ENCODE results near the gene TULP4.

Gene TULP4

GRCh38 chr6:158270389-158271127 is 41.7 kb upstream of the TULP4 start:
- TF ChIP-seq, protein P1, sequence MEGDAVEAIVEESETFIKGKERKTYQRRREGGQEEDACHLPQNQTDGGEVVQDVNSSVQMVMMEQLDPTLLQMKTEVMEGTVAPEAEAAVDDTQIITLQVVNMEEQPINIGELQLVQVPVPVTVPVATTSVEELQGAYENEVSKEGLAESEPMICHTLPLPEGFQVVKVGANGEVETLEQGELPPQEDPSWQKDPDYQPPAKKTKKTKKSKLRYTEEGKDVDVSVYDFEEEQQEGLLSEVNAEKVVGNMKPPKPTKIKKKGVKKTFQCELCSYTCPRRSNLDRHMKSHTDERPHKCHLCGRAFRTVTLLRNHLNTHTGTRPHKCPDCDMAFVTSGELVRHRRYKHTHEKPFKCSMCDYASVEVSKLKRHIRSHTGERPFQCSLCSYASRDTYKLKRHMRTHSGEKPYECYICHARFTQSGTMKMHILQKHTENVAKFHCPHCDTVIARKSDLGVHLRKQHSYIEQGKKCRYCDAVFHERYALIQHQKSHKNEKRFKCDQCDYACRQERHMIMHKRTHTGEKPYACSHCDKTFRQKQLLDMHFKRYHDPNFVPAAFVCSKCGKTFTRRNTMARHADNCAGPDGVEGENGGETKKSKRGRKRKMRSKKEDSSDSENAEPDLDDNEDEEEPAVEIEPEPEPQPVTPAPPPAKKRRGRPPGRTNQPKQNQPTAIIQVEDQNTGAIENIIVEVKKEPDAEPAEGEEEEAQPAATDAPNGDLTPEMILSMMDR (IDR thresholded peaks at IDR 0.05; ENCODE audit: low read depth, low read length, missing control alignments) = no peak
- no peak for DNase-seq (ENCODE audit: low read depth)
- no peak overlapping the region for H3K4me3 ChIP-seq (ENCODE audit: low read depth, low read length)

DNA sequence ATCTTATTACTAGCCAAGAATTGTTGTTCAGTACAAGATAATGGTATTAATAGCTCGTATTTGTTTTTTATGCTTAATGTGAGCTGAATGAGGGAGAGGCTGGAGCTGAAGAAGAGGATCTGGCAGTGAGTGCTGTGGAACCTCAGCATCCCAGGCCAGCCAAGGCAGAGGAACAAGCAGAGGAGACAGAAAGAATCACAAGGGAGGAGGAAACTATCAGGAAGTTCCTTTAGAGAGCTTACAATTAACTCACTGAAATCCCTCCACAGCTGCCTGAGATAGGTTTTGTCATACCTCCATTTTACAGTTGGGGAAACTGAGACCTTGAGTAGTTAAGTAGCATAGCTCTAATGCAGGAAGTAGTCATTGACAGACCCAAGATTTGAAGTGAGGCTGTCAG is 39.9 kb upstream of the TULP4 start:
- TF ChIP-seq, protein P1 (IDR thresholded peaks at IDR 0.05; ENCODE audit: low read depth, low read length, missing control alignments) = no peak
- H3K4me3 ChIP-seq (ENCODE audit: low read depth, low read length) = no peak overlapping the region
- no peak for DNase-seq (ENCODE audit: low read depth)

DNA sequence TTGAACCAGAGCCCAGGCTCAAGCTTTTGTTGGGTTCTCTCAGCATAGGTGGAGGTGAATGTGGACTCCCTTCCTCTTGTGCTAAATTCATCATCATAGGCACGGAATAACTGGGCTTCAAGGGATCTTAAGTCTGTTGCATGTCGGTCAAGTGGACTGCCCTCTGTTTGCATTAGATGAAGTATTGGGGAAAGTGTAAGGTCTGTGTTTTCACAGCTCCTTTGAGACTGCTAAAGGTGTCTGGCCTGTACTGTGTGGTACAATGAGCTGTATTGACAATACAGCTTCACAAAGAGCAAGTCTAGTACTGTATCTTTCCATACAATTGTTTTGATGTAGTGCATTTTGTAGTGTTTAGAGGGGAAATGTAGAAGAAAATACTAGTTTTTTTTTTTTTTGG is 34.3 kb upstream of the TULP4 start:
- DNase-seq (ENCODE audit: low read depth) = no peak
- H3K4me3 ChIP-seq (ENCODE audit: low read depth, low read length) = no peak overlapping the region
- TF ChIP-seq, protein P1 (IDR thresholded peaks at IDR 0.05; ENCODE audit: low read depth, low read length, missing control alignments) = no peak

DNA sequence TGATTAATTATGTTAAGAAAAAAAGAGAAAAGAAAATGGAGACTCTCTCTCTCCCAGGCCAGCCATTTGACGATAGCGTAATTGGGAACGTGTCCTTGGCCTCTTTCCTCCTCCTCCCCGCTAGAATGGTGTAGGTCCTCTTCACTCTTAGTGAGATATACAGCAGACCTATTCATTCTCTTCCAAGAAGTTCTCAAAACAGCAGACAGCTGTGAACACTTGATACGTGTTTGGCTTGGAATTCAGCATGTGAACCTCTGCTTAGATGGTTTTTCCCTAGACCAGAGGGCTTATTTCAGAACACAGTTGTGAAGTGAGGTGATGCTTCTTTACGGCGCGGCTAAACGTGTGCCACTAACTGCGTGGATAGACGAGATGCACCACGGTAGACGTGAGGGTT is 32.6 kb upstream of the TULP4 start:
- no peak overlapping the region for H3K4me3 ChIP-seq (ENCODE audit: low read depth, low read length)
- TF ChIP-seq, protein P1 (IDR thresholded peaks at IDR 0.05; ENCODE audit: low read depth, low read length, missing control alignments) = no peak
- no peak for DNase-seq (ENCODE audit: low read depth)

GRCh38 chr6:158283304-158283980 is 28.8 kb upstream of the TULP4 start:
- TF ChIP-seq, protein P1 (IDR thresholded peaks at IDR 0.05; ENCODE audit: low read depth, low read length, missing control alignments) = no peak
- peak overlapping the region; percentile 11; the same call in 1 of the 2 replicates for H3K4me3 ChIP-seq (ENCODE audit: low read depth, low read length)
- DNase-seq (ENCODE audit: low read depth) = peak; percentile 42

DNA sequence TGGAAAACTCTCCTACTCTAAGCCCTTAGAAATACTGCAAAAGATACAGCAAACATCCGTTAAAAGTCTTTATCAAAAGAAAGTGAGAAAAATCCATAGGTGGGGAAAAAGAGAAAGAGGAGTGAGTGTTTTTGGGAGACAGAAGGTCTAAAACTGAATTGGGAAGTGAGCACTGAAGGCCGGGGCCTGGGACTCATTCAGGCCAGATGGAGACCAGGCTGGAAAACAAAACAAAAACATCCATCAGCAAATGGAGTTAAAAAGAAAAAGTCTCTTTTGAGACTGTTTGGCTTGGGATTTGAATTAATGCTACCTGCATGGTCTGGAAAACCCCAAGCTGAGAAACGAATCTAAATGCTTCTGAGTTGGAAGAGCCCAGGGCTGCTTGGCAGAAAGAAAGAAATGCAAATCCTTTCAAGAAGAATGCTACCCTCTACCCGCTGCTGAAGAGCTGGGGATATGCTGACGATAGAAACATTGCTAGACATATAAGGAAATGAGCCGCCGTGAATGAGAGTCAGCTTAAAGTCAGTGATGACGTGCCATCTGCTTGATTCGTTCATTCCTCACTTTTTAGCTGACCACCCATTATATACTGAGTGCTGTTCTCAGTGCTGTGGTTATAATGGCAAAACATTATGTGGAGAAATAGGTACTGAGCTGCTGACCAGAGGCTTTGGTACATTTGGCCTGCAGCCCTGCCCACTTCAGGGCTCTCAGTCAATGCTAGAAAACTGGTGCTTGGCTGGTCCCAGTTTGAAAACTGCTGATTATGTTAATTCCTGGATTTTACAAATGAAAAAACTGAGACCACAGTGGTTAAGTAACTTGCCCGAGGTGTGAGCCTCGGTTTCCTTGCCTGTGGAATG is 28.0 kb upstream of the TULP4 start:
- peak overlapping the region; percentile 11; the same call in 1 of the 2 replicates for H3K4me3 ChIP-seq (ENCODE audit: low read depth, low read length)
- TF ChIP-seq, protein P1 (IDR thresholded peaks at IDR 0.05; ENCODE audit: low read depth, low read length, missing control alignments) = no peak
- peak; percentile 62 for DNase-seq (ENCODE audit: low read depth)
